ENCODE data around the gene POLDIP3. TPM values are rescaled to one million over a fixed set of nuclear protein-coding genes. Genes with fewer than 3 reads are reported as not detected.
"Not testable (repeated sequence)": the region's sequence is repeated elsewhere in the genome, so short reads cannot be mapped to it uniquely, and the experiment has no call there.

POLDIP3 gene
- total RNA-seq, 1 donor from 2014 or later: 66.9 TPM

DNA sequence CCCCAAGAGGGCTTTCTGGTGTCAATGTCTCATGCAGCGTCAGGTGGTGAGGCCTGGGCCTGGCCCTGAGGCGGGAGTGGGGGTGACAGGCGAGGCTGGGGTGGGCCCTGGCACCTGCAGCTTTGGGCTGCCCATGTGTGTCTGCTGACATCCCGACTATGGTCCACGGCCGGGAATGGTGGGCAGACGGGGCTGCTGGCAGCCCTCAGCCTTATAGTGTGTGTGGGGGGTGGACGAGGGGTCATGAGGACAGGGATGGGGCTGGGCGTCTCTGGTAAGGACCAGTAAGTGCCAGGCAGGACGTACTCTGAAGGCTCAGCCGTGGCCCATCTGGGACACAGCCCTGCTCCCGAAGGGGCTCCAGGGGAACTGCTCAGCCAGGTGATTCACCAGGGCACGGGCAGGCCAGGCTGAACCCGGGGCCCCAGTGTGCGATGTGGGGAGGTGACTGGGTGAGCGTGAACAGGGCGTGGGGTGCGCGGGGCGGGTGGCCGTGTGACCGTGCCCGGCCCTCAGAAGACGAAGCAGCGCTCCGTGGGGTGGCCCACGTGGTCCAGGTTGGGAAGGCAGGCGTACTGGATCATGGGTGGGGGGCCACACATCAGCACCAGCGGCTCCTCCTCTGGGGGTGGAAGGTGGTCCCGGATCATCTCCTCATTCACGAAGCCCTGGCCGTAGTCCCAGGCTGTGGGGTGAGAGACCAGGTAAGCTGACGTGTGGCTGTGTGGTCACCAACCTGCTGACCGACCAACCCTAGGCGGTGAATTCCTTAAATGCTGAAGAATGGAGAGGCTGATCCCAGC, 4.8 kb upstream of the POLDIP3 start:
- Histone ChIP-seq H3K4me1 (peaks cover 17% of the 10 kb centered on the region), H3K36me3 (peaks cover 29% of the 10 kb centered on the region), H3K9me3 (no peaks in the 10 kb centered on the region), H3K4me3 (no peak overlapping the region), H3K27me3 (no peaks in the 10 kb centered on the region), H3K27ac (peak overlapping the region; percentile 6)
- intact Hi-C loops (cut with DNase I): no loop called here
- no peak for ATAC-seq
- no peak for DNase-seq
- TF ChIP-seq, protein P1, sequence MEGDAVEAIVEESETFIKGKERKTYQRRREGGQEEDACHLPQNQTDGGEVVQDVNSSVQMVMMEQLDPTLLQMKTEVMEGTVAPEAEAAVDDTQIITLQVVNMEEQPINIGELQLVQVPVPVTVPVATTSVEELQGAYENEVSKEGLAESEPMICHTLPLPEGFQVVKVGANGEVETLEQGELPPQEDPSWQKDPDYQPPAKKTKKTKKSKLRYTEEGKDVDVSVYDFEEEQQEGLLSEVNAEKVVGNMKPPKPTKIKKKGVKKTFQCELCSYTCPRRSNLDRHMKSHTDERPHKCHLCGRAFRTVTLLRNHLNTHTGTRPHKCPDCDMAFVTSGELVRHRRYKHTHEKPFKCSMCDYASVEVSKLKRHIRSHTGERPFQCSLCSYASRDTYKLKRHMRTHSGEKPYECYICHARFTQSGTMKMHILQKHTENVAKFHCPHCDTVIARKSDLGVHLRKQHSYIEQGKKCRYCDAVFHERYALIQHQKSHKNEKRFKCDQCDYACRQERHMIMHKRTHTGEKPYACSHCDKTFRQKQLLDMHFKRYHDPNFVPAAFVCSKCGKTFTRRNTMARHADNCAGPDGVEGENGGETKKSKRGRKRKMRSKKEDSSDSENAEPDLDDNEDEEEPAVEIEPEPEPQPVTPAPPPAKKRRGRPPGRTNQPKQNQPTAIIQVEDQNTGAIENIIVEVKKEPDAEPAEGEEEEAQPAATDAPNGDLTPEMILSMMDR (IDR thresholded peaks at IDR 0.05): no peak

DNA sequence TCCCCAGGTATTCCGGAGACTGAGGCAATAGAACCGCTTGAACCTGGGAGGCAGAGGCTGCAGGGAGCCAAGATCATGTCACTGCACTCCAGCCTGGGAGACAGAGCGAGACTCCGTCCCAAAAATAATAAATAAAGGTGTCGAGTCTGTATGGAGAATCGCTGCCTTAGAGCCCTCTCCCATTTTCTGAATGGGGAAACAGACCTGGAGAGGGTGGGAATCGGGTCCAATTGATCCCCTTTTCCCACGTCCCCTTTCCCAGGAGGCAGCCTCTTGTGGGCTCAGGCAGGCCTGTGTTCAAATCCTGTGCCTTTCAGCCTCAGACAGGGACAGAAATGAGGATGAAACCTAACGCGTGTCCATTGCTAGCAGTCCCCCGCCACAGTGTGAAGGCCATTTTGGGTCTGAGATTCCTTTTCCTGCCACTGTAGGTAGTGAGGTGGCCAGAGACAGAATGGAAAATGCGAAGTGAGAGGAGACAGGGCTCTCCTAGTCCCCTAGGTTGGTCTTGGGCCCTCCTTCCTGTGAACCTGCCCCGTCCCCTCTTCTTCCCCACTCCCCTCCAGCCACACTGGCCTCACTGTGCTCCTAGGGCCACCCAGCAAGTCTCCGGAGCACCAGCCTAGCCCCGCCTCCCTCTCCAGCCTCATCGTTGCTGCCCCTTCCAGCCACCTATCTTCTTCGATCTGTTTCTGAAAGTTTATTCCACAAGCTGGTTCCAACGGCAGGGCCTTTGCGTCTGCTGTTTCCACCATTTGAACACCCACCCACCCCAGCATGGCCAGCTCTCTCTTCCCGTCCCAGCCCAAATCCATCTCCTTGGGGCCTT, 2.7 kb upstream of the POLDIP3 start:
- peaks cover 10% of the 10 kb centered on the region for H3K36me3 ChIP-seq
- ATAC-seq (no peak), DNase-seq (no peak)
- intact Hi-C loops (cut with DNase I): no loop called here
- H3K4me1 ChIP-seq: peaks cover 30% of the 10 kb centered on the region
- H3K4me3 ChIP-seq: no peak overlapping the region
- TF ChIP-seq, protein P1 (IDR thresholded peaks at IDR 0.05): no peak
- H3K27ac ChIP-seq: no peak overlapping the region
- no peaks in the 10 kb centered on the region for H3K9me3 ChIP-seq
- no peaks in the 10 kb centered on the region for H3K27me3 ChIP-seq

DNA sequence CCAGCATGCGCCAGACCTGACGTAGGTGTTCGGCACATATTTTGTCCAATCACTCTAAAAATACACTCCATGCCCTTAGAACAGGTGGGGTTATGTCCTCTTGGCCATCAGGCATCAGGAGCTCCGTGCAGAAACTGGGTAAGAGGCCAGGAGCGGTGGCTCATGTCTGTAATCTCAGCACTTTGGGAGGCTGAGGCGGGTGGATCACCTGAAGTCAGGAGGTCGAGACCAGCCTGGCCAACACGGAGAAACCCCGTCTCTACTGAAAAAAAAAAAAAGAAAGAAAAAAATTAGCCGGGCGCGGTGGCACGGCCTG, 1.1 kb upstream of the POLDIP3 start:
- DNase-seq; ATAC-seq; H3K27me3 ChIP-seq; H3K9me3 ChIP-seq; intact Hi-C loops (cut with DNase I): not testable (repeated sequence)
- Histone ChIP-seq H3K4me3 (peak overlapping the region; percentile 69), H3K4me1 (peaks cover 46% of the 10 kb centered on the region), H3K36me3 (peaks cover 13% of the 10 kb centered on the region), H3K27ac (peak overlapping the region; percentile 100)

DNA sequence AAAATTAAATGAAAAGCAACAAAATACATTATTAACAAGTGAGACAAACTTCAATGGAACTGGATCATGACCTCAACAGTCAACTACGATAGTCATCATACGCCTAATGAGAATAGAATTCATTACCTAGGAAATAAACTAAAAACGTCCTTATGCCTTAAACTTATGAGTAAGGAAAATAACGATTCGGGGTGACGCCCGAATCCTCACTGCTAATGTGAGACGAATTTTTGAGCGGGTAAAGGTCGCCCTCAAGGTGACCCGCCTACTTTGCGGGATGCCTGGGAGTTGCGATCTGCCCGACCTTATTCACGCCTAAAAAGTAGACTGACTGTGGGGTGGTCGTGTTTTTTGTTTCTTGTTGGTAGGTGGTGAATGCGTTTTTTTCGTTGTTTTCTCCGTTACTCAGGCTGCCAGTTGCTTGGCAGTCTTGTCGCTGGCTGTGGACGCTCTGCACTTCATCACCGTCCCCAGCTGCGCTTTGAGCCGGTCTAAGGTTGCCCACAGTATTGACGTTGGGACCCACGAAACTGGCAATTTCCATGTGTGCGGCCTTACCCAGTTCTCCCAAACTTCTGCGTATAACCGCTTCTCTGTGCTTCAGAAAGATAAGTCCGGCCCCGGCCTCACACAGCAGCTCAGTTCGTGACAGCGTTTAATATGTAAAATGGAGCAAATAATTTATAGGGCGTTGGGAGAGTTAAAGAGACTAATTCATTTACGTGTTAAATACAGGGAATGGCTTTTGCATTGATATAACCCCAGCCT, 593 bp upstream of the POLDIP3 start:
- no peaks in the 10 kb centered on the region for H3K9me3 ChIP-seq

DNA sequence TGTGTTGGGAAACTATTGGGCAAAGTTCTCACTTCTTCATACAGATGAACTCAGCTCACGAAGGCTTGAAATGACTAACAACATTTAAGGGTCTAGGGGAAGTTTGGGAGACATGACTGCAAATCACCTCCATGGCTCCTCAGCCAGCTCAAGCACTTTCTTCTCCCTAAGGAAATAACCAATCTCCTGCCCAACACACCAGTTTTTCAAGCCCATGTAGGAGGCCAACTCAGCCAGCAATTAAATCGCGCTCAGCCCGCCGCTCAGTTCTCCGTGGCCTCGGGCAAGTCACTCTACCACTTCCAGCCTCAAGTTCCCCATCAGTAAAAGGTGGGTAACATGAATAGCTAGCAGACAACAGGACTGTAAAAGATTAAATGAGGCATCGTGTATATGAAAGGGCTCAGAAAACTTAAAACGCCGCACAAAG, 796 bp downstream of the POLDIP3 start:
- Histone ChIP-seq H3K4me1 (peaks cover 65% of the 10 kb centered on the region), H3K27ac (peak overlapping the region; percentile 100), H3K9me3 (no peaks in the 10 kb centered on the region), H3K4me3 (peak overlapping the region; percentile 69), H3K27me3 (no peaks in the 10 kb centered on the region), H3K36me3 (peaks cover 6% of the 10 kb centered on the region)
- ATAC-seq: no peak
- no peak for DNase-seq
- TF ChIP-seq, protein P1 (IDR thresholded peaks at IDR 0.05): no peak
- intact Hi-C loops (cut with DNase I): no loop called here

More for the DNA sequence above, 593 bp upstream of the POLDIP3 start:
- ATAC-seq (peak; percentile 69), DNase-seq (peak; percentile 87)
- H3K4me3 ChIP-seq: peak overlapping the region; percentile 69
- no peaks in the 10 kb centered on the region for H3K27me3 ChIP-seq
- peaks cover 51% of the 10 kb centered on the region for H3K4me1 ChIP-seq
- H3K27ac ChIP-seq: peak overlapping the region; percentile 100
- H3K36me3 ChIP-seq: peaks cover 13% of the 10 kb centered on the region
- TF ChIP-seq, protein P1 (IDR thresholded peaks at IDR 0.05): no peak
- intact Hi-C loops (cut with DNase I): no loop called here

All from upper lobe of right lung (tissue), 1 donor.